Cortex of kidney (tissue), 1 donor: ENCODE results near the gene ITGA3.

ENCODE experiments used
- DNase-seq: peaks from one replicate; lab custom pipeline; 2025; lab: John Stamatoyannopoulos, UW

ITGA3 gene

DNA sequence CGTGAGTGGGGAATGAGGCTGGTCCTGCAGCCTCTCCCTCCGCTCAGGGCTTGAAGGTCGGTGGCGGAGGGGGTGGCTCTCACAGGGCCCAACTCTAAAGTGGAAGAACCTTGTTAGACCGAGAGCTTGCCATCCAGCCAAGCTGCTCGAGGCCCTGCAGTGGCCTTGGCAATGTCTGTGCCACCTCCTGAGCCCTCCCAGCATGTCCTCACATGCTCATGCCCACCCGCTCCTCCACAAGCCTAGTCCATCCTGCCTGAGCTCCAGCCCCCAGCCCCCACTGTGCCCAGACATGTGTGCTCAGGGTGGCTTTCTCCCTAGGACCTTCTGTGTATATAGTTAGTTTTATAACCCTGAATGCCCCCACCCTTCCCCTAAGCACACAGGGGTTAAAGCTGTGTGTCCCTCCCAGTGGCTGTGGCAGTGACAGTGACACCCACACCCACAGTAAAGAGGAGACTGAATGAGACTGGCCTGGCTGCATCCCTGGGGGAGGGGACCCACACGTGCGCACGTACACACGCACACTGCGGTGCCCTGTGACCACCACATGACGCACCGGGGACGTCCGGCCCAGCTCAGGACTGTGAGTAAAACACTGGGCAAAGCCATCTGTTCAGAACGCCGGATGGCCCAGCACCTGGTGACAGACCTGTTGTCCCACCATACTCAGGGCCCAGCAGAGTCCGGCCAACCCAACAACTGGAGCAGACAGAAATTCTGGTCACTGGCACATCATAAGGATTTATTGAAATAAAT, 54.9 kb downstream of the ITGA3 start:
- DNase-seq = no peak

DNA sequence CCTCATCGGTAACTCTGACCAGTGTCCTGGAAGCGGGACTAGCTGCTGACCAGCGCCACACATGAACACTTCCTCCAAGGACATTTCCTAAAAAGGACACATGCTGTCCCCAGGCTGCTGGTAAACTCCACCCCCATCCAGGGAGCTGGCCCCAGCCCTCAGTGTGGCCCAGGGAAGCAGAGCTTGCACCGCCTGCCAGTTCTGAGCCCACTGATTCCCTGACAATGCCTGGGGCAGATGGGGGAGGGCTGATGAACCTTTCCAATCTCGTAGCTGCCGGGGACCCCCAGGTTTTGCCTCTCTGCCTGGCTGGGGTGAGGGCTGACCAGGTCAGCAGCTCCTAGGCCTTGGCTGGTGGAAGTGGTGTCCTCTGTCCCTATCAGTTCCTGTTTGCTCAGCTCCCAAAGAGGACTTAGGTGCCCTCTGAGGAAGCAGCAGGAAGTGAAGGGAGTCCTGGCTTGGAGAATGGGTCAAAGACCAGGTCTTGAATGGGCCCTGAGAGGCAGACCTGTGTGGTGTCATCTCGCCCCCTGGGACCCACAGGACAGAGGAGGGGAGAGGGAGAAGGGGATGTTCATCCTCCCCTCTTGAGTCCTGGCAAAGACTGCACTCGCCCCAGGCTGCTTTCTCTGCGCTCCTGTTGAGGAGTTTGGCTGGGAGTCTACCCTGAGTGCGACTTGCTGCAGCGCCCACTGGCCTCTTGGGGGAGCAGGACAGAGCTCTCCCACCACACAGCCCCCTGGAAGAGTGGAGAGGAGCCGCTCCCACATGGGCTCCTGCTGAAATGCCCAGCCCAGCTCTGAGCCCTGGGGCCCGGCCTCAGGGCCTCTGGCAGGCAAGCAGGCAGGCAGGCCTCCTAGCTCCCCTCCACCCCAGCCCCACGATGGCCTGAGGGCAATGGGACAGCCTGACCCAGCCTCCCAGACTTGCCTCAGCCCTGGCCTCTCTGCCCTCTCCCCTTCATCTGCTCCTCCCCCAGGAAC, 56.1 kb downstream of the ITGA3 start:
- no peak for DNase-seq

DNA sequence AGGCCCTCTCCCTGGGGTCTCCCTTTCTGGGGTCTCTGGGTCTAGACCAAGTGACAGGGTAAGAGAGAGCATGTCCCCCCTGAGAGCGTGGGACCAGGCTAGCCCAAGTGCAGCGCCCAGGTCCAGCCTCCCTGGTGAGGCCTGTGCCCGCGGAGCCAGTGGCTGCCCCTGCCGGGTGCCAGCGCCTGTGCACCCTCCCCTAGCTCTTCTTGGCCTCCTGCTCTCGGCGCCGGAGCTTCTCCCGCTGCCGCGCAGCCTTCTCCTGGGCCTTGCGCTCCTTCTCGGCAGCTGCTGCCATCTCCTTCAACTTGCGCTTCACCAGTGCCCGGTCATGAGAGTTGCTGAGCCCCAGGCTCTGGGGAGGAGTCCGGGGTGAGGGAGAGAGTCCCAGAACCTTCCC, 56.8 kb downstream of the ITGA3 start:
- no peak for DNase-seq

DNA sequence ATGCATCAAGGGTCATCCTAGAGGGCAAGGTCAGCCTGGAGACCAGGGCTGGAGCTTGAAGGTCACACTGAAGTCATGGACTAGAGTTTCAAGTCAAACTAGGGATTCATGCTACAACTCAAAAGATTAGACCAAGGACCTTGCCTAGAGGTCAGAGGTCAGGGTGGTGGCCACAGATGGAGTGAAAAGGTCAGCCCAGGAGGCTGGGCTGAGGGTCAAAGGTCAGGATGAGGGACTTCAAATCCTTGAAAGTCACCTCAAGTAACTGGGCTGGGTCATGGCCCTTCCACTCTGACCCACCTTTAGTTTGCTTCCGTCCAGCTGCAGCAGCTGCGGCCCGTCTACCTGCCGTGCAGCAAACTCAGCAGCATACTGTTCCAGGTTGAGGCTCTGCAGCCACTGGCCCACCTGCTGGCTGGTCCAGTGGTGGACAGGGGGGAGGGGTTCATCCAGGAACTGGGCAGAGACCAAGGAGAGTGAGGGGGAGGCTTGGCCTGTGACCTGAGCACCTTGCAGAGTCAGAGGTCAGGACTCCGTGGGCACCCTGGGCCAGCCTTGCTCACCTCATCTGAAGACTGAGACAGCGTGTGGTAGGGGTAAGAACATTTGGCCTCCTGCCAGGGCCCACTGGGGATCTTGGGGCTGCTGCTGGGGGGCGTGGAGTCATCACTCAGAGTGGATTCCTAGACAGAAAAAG, 57.9 kb downstream of the ITGA3 start:
- no peak for DNase-seq

- DNase-seq = no peak
These were observed 58.5 kb downstream of the ITGA3 start for GRCh38 chr17:50114401-50114800.

DNA sequence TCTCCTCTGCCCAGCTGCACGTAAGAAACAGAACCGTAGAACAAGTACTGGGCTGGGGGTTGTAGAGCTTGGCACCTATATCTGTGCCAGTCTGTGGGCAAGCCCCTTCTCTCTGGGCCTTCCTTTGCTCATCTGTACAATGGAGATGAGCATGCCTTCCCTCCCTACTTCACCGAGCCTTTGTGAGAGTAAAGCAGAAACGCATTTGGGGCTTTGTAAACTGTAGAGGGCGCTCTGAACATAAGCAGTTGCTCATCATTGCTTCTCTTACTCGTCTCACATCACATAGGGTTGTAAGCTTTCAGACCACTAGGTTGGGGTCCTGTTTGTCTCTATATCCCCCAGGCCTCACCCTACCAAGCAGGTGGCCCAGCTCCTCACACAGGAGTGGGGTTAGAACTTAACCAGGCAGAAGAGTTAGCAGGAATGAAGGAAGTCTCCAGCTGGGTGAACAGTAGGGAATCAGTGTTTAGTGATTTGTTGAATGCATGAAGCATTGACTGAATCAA, 59.0 kb downstream of the ITGA3 start:
- no peak for DNase-seq

- no peak for DNase-seq
These were observed 59.8 kb downstream of the ITGA3 start for GRCh38 chr17:50115756-50116155.

DNA sequence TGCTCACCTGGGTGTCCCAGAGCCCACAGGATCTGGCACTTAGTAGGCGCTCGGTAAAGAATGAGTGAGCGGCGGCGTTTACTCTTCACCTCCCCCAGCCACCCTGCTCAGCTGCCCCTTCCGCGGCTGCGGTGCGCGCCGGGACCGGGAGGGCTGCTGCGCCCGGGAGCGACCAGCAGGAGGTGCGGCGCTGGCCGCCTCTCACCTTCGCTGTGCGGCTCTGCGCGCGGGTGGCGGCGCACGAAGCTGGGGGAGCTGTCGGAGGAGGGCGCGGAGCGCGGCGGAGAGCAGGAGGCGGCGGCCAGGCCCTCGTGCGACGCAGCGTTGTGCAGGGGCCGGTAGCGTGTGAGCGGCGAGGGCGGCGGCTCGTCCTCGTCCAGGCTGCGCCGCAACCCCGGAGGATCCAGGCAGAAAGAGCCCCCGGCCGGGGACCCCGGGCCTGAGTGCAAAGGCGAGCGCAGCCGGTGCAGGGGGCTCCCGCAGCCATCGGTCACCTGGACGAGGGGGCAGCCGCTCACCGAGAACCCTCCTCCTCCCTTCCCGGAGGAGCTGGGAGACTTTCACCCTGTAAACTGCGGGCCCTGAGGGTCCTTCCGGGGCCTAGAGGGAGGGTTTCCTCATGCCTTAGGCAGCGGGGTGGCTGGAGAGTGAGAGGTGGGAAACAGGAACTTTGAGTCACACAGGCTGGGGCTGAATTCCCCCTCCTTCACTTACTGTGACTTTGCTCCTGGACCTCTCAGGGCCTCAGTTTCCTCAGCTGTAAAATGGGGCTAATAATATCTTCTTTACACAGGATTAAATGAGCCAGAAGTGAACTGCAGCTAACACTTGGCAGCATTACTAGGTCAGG, 61.5 kb downstream of the ITGA3 start:
- DNase-seq = no peak

DNA sequence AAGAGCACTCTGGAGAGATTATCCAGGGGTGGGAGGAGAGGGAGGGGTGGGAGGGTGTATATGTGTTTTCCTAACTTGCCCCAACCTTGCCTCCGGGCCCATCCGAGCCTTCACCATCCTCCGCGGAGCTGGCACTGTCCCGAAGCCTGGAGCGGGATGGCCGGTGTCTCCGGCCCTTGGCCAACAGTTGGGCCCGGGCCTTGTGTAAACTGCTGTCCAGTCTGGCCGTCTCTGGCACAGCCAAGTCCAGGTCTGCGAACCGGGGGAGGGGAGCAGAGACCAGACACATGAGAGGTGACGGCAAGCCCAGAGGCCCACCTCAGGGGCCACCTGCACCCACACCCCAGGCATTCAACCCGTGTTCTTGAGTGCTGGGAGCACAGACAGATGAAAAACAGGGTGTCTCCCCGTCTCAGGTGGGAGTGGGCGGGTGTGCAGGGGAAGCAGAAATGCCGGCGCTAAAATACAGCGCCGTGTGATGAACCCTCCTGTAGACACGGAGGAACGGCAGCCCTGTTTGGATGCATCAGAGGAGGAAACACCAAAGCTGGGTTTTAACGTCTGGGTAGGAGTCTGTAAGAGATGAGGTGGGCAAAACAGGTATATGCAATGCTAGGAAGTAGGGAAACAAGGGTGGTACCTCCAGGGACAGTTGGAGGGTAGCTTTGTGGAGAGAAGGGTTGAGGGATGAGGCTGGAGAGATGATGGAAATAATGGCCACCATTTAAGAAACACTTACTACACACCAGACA, 62.3 kb downstream of the ITGA3 start:
- no peak for DNase-seq

GRCh38 chr17:50118828-50119218, 62.9 kb downstream of the ITGA3 start:
- no peak for DNase-seq

DNA sequence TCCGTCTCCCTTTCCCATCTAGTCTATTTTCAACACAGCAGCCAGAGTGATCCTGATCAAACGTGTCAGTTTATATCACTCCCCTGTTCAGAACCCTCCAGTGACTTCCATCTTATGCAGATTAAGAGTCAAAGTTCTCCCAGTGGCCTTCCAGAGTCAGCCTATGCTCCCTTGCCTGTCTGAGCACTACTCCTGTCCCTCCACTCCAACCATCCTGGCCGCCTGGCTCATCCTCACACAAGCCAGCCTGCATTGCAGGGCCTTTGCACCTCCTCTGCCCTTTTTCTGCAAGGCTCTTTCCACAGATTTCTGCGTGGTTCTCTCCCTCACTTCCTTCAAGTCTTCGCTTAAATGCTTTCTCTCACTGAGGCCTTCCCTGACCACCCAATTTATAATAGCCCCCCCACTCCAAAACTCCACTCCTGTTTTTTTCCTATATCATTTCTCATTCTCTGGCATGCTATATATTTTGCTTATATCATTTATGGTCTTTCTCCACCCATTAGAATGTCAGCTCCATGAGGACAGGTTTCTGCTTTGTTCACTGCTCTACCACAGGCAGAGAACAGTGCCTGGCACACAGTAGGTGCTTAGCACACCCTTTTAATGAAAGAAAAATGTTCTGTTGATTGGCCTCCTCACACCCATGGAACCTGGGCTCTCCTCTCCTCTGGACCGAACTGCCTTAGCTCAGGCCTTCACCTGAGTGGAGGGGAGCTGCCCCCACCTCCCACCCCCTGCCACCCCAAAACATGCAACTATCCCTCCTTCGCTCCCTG, 64.8 kb downstream of the ITGA3 start:
- no peak for DNase-seq

DNA sequence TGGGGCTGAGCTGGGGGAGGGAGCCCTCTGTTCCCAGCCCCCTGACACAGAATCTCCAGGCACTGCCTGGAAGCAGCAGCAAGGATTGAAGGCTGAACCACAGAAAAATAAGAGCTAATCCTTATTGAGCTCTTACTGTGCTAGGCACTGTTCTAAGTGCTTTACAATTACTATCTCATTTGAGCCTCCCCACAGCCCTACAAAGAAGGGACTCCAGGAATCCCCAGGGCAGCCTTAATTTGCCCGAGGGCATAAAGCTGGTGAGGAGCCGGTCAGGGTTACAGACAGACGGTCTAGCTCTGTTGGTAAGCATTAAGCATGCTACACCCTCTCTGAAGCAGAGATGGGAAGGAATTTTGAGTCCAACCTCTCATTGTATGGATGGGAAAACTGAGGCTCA, 67.0 kb downstream of the ITGA3 start:
- no peak for DNase-seq

DNA sequence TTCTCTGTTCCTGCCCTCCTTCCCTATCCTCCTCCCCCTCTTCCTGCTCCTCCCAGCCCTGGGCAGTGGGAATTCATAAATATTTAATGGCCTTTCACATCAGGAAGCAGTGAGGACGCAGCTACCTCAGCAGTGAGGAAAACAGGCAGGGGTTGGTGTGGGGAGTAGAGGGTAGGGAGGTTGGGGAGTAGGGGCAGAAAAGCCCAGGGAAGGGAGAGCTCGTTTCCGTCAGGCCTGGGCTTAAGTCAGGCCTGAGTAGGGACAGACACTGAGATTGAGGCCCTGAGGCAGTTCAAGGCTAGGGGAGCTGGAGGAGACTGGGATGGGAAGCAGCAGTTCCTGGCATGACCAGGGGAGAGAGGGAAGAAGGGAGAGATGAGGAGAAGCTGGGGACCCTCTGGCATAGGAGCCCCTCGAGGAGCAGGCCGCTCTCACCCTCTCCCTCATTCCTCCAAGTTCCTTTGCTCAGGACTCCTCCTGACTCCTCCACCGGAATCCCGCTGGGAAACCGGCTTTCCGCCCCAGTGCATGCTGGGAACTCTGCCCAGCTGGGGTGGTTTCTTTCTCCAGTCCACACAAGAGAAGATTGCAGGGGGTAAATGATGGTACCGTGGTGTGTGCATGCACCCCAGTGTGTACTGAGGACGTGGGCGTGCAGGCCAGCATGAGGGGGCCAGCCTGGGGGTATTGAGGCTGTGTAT, 67.9 kb downstream of the ITGA3 start:
- DNase-seq = no peak

DNA sequence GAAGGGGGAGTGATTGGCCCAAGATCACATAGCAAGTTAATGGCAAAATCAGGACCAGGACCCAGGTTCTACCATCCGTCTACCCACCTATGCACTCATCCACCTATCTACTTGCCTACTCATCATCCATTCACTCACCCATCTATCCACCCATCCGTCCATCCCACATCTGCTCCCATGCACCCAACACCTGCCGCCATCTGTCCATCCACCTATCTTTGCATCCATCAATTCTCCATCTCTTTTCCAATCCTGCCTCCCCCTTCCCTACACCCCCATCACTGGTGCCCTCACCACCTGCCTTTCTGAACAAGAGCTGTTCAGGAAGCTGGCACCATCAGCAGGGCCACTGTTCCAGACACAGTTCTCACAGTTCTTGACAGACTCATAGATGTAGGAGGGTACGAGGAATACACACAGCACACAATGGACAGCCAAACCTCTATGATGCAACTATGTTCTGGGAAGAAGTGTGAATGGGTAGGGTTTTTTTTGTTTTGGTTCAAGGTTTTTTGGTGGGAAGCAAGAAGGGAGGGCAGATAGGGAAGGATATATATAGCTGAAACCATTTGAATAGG, 69.6 kb downstream of the ITGA3 start:
- no peak for DNase-seq

DNA sequence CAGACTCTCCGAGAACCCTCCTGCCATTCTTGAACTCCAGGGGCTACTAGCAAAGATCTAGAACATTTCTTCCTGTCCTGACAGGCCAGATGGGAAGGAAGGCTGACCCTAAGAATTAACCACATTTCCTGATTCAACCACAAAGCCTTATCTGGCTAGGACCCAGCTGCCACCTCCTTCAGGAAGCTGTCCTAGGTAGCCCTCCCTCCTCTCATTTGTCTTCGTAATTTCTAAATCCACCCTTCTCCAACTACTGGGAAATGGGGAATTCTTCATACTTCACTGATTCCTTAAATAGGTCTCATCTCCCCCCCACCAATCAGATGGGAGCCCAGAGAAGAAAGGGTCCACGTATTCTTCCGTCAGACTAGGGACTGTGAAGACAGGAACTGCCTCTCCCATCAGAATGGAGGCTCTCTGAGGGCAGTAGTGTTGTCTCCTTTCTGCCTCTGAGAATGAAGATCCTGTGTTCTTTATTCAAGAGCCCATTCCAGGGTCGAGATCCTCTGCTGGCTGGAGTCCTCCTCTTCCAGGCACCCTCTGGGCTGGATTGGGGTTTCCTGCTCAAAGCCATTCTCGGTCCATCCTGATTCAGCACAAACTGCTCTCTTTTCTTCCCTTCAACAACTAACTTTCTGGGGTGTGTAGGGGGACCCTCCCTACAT, 71.9 kb downstream of the ITGA3 start:
- no peak for DNase-seq

DNA sequence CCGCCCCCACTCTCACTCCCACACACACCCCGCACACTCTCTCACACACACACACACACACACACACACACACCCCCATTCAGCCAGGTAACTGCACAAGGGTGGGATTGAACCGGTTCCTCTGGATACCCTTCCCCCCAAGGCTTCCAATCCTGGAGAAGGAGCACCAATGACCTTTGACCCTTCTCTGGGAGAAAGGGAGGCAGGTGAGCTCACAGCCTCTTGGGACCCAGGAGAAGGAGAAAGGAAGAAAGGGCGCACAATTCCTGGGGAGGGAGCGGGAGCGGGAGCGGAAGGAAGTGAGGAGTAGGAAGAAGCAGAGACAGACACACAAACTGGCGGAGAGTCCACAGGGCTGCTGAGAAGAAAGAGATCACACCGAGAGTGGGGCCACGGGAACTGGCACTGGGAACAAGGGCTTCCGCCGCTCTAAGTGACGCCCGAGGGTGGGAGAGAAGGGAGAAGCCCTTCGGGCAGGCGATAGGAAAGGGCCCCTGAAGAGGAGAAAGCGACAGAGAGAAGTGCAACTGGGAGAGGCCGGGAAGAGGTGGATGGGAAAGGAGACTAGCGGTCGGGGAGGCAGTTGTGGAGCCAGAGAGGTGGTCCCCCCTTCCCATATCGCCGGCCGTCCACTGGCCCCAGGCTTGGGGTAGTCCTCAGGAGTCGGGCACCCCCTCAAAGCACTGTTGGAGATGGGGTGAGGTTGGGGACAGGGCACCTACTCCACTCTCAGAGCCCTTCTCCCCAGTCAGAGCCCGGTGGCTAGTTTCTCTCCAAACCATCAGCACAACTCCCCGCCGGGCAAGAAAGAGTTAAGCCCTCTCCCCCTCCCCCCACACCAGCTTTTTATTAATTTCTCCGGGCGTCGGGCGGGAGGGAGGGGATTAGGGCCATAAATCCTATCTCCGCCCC, 72.8 kb downstream of the ITGA3 start:
- DNase-seq = no peak

DNA sequence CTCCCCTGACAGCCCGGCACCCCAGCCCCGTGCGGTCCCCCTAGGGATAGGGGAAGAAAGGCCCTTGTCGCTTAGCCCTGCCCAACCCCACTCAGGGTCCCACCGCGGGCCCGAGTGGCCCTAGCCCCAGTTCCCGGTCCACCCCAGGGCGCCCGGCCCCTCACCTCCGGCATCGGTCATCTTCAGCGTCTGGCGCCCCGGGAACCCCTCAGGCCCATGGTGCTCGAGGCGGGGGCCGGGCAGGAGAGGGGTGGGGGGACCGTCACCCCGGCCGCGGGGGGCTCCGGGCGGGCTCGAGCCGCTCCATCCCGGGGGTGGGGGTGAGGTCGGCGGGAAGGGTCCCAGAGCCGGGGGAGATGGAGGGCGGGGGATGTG, 73.4 kb downstream of the ITGA3 start:
- DNase-seq = no peak
